NT2/D1 (cell line): ENCODE results near the gene TMIE.

Source experiments
- YY1 ChIP-seq: IDR thresholded peaks from 2 replicates; pipeline ENCODE4 v1.6.1; 2011; ENCODE audit not compliant: insufficient read length, insufficient read depth
- ZNF274 ChIP-seq: IDR thresholded peaks from 2 replicates; pipeline ENCODE4 v1.6.1; 2011; ENCODE audit warnings: mild to moderate bottlenecking, low read depth, low read length

- TF ChIP-seq YY1: no peak
- TF ChIP-seq ZNF274: no peak
Measured at GRCh38 chr3:46708401-46709156, 7.4 kb downstream of the TMIE start.
